A673 (cell line): ENCODE data around the gene C5. TPM values are rescaled to one million over a fixed set of nuclear protein-coding genes. Genes with fewer than 3 reads are reported as not detected.

Experiments used
- BruUV-seq: library from RNA; stranded (reverse); fragments of 400-500 nt; replicated peaks from 2 replicates; lab custom pipeline; 2021; lab: Mats Ljungman, UMichigan
- CTCF ChIA-PET: fragments of 300-600 bp; sonication (Branson Sonifier 250); formaldehyde crosslinking; loops from one replicate; lab custom pipeline; 2022; ENCODE audit warnings: antibody characterized with exemption; lab: Charles Lee
- POLR2A ChIA-PET: fragments of 300-600 bp; sonication (Branson Sonifier 250); formaldehyde crosslinking; loops from one replicate; lab custom pipeline; 2022; ENCODE audit warnings: antibody characterized with exemption; ENCODE audit not compliant: low non-redundant PET; lab: Charles Lee
- DNase-seq: peaks from one replicate; pipeline ENCODE4 v3.0.0-alpha.2; 2015; ENCODE audit warnings: low spot score
- H3K27ac ChIP-seq: fragments of 200-600 bp; sonication (generic); 2 replicates; pipeline ENCODE4 v1.5.1; 2016; ENCODE audit warnings: mixed run types, low read depth, mild to moderate bottlenecking, mixed read lengths, antibody characterized with exemption, low read length; ENCODE audit not compliant: poor library complexity, severe bottlenecking
- H3K27me3 ChIP-seq: fragments of 200-600 bp; sonication (generic); replicated peaks from 2 replicates; pipeline ENCODE4 v1.6.1; 2017; ENCODE audit warnings: mixed run types, low read depth, mild to moderate bottlenecking, mixed read lengths, antibody characterized with exemption, low read length; ENCODE audit not compliant: insufficient read depth, poor library complexity
- H3K36me3 ChIP-seq: fragments of 200-600 bp; sonication (generic); 2 replicates; pipeline ENCODE4 v1.6.1; 2016; ENCODE audit warnings: mixed run types, mild to moderate bottlenecking, mixed read lengths, antibody characterized with exemption, low read length; ENCODE audit not compliant: insufficient read depth, poor library complexity, severe bottlenecking
- H3K4me1 ChIP-seq: fragments of 200-600 bp; sonication (generic); 2 replicates; pipeline ENCODE4 v1.6.1; 2017; ENCODE audit warnings: mixed run types, mild to moderate bottlenecking, mixed read lengths, antibody characterized with exemption, low read length; ENCODE audit not compliant: insufficient read depth, poor library complexity, severe bottlenecking
- H3K4me3 ChIP-seq: fragments of 200-600 bp; sonication (generic); 2 replicates; pipeline ENCODE4 v1.5.1; 2016; ENCODE audit warnings: low read depth, mixed run types, mild to moderate bottlenecking, mixed read lengths, low read length; ENCODE audit not compliant: poor library complexity, severe bottlenecking
- H3K9me3 ChIP-seq: fragments of 200-600 bp; sonication (generic); 2 replicates; pipeline ENCODE4 v1.6.1; 2016; ENCODE audit warnings: mixed run types, low read depth, mild to moderate bottlenecking, mixed read lengths, antibody characterized with exemption, low read length; ENCODE audit not compliant: poor library complexity, severe bottlenecking
- EZH2 ChIP-seq: fragments of 200-600 bp; sonication (generic); IDR thresholded peaks from 2 replicates; pipeline ENCODE4 v1.6.1; 2017; ENCODE audit warnings: borderline replicate concordance, low read depth, mild to moderate bottlenecking, mixed read lengths, antibody characterized with exemption, low read length; ENCODE audit not compliant: poor library complexity, severe bottlenecking
- intact Hi-C: fragments of 100-400 bp; cut with micrococcal nuclease; formaldehyde crosslinking; loops from one replicate; pipeline ENCODE4 v1.10.0; 2022; ENCODE audit not compliant: unreplicated experiment
- total RNA-seq: library from RNA; stranded (reverse); gene quantifications from 2 replicates; pipeline ENCODE4 v1.2.3, GENCODE V29; 2021
- TF ChIP-seq, protein P1 (sequence below): fragments of 300-800, 200-600 bp; sonication (generic); conservative IDR thresholded peaks from 2 replicates; pipeline ENCODE4 v1.5.1; 2017; ENCODE audit warnings: low read depth, mild to moderate bottlenecking, antibody characterized with exemption, low read length, moderate library complexity, mixed read lengths

The C5 gene
- total RNA-seq, 1 experiment from 2014 or later, result 4.4 TPM

GRCh38 chr9:121071756-121072421, 21.8 kb upstream of the C5 start:
- TF ChIP-seq EZH2, result no peak
- TF ChIP-seq, protein P1, sequence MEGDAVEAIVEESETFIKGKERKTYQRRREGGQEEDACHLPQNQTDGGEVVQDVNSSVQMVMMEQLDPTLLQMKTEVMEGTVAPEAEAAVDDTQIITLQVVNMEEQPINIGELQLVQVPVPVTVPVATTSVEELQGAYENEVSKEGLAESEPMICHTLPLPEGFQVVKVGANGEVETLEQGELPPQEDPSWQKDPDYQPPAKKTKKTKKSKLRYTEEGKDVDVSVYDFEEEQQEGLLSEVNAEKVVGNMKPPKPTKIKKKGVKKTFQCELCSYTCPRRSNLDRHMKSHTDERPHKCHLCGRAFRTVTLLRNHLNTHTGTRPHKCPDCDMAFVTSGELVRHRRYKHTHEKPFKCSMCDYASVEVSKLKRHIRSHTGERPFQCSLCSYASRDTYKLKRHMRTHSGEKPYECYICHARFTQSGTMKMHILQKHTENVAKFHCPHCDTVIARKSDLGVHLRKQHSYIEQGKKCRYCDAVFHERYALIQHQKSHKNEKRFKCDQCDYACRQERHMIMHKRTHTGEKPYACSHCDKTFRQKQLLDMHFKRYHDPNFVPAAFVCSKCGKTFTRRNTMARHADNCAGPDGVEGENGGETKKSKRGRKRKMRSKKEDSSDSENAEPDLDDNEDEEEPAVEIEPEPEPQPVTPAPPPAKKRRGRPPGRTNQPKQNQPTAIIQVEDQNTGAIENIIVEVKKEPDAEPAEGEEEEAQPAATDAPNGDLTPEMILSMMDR, result peak; percentile 57
- ChIA-PET POLR2A (no interaction called here), CTCF (interaction anchor here (1.8 kb wide), 1 partner anchor 12 kb away, joined by 12 read pairs; no protein-coding TSS in a partner anchor)
- peak; percentile 66 for DNase-seq
- H3K9me3 ChIP-seq, result peaks cover 4% of the 10 kb centered on the region
- H3K27ac ChIP-seq, result peak overlapping the region; percentile 89
- BruUV-seq, result no TSS peak
- peak overlapping the region; percentile 44 for H3K4me3 ChIP-seq
- H3K4me1 ChIP-seq, result peaks cover 28% of the 10 kb centered on the region
- no peaks in the 10 kb centered on the region for H3K36me3 ChIP-seq
- H3K27me3 ChIP-seq, result no peaks in the 10 kb centered on the region
- intact Hi-C loops, result loop anchor here (5.0 to 10.0 kb wide), 2 partner anchors 90 to 447 kb away; no protein-coding TSS in a partner anchor

DNA sequence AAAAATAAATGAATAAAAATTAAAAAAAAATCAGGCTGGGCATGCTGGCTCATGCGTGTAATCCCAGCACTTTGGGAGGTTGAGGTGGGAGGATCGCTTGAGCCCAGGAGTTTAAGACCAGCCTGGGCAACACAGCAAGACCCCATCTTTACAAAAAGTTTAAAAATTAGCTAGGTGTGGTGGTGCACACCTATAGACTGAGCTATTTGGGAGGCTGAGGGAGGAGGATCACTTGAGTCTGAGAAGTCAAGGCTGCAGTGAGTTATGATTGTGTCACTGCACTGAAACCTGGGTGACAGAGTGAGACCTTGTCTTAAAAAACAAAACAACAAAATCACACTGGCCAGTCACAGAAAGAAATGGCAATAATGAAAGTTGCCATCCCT, 21.3 kb upstream of the C5 start:
- peak overlapping the region; percentile 44 for H3K4me3 ChIP-seq
- no peaks in the 10 kb centered on the region for H3K36me3 ChIP-seq
- H3K4me1 ChIP-seq, result peaks cover 28% of the 10 kb centered on the region
- peaks cover 4% of the 10 kb centered on the region for H3K9me3 ChIP-seq
- ChIA-PET POLR2A (no interaction called here), CTCF (interaction anchor here (1.8 kb wide), 1 partner anchor 11 kb away, joined by 12 read pairs; no protein-coding TSS in a partner anchor)
- TF ChIP-seq, protein P1, result no peak
- no peak for TF ChIP-seq EZH2
- BruUV-seq, result no TSS peak
- H3K27me3 ChIP-seq, result no peaks in the 10 kb centered on the region
- peak overlapping the region; percentile 89 for H3K27ac ChIP-seq
- intact Hi-C loops, result loop anchor here (5.0 to 10.0 kb wide), 2 partner anchors 89 to 447 kb away; no protein-coding TSS in a partner anchor
- DNase-seq, result no peak

DNA sequence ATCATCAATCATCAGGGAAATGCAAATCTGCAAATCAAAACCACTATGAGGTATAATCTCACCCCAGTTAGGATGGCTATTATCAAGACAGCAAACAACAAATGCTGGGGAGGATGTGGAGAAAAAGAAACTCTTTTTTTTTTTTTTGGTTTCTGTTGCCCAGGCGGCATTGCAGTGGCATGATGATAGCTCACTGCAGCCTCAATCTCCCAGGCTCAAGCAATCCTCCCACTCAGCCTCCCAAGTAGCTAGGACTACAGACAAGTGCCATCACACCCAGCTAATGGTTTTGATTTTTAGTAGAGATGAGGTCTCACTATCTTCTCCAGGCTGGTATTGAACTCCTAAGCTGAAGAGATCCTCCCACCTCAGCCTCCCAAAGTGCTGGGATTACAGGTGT, 19.3 kb upstream of the C5 start:
- H3K27ac ChIP-seq, result no peak overlapping the region
- no peak for DNase-seq
- ChIA-PET POLR2A (no interaction called here), CTCF (no interaction called here)
- no peaks in the 10 kb centered on the region for H3K36me3 ChIP-seq
- TF ChIP-seq, protein P1, result no peak
- TF ChIP-seq EZH2, result no peak
- H3K9me3 ChIP-seq, result peaks cover 4% of the 10 kb centered on the region
- H3K4me3 ChIP-seq, result no peak overlapping the region
- intact Hi-C loops, result no loop called here
- H3K27me3 ChIP-seq, result no peaks in the 10 kb centered on the region
- BruUV-seq, result no TSS peak
- peaks cover 18% of the 10 kb centered on the region for H3K4me1 ChIP-seq
